ENCODE measurements around the gene CRHR1.

Gene CRHR1

GRCh38 chr17:45870342-45870974 lies 86.3 kb downstream of the CRHR1 start:
- Histone ChIP-seq H3K9me3 (replicated peaks; ENCODE audit: insufficient read depth, low read length) (no peaks in the 10 kb centered on the region), H3K4me2 (ENCODE audit: low read depth, low read length) (no peak overlapping the region), H4K20me1 (ENCODE audit: insufficient read depth, low read length) (no peaks in the 10 kb centered on the region), H3K36me3 (replicated peaks; ENCODE audit: insufficient read depth, low read length) (no peaks in the 10 kb centered on the region), H3K27me3 (replicated peaks; ENCODE audit: insufficient read depth, low read length) (no peaks in the 10 kb centered on the region), H3F3A (ENCODE audit: insufficient read depth, low read length) (peaks cover 20% of the 10 kb centered on the region), H3K9me2 (replicated peaks; ENCODE audit: insufficient read depth, low read length) (no peaks in the 10 kb centered on the region), H3K27ac (ENCODE audit: low read length) (no peak overlapping the region), H3K4me3 (ENCODE audit: low read length) (no peak overlapping the region), H3K4me1 (ENCODE audit: low read length) (peaks cover 18% of the 10 kb centered on the region), H2AFZ (ENCODE audit: low read length) (no peak overlapping the region), H3K9ac (ENCODE audit: low read length) (no peak overlapping the region), H3K79me2 (ENCODE audit: low read length) (no peaks in the 10 kb centered on the region)
- TF ChIP-seq EZH2phosphoT487 (IDR thresholded peaks at IDR 0.05; ENCODE audit: low read length) (no peak), CTCF (IDR thresholded peaks at IDR 0.05; ENCODE audit: low read length) (no peak), EZH2 (optimal IDR thresholded peaks at IDR 0.05; ENCODE audit: low read depth, low read length) (no peak)
- no peak for DNase-seq

- Histone ChIP-seq H3K27me3 (replicated peaks; ENCODE audit: insufficient read depth, low read length) (no peaks in the 10 kb centered on the region), H3K9me2 (replicated peaks; ENCODE audit: insufficient read depth, low read length) (no peaks in the 10 kb centered on the region), H3K4me3 (ENCODE audit: low read length) (no peak overlapping the region), H3K27ac (ENCODE audit: low read length) (no peak overlapping the region), H3K79me2 (ENCODE audit: low read length) (no peaks in the 10 kb centered on the region), H3F3A (ENCODE audit: insufficient read depth, low read length) (peaks cover 20% of the 10 kb centered on the region), H3K4me1 (ENCODE audit: low read length) (peaks cover 18% of the 10 kb centered on the region), H3K9ac (ENCODE audit: low read length) (no peak overlapping the region), H3K36me3 (replicated peaks; ENCODE audit: insufficient read depth, low read length) (no peaks in the 10 kb centered on the region), H4K20me1 (ENCODE audit: insufficient read depth, low read length) (no peaks in the 10 kb centered on the region), H3K4me2 (ENCODE audit: low read depth, low read length) (no peak overlapping the region), H2AFZ (ENCODE audit: low read length) (no peak overlapping the region), H3K9me3 (replicated peaks; ENCODE audit: insufficient read depth, low read length) (no peaks in the 10 kb centered on the region)
- DNase-seq, result no peak
- TF ChIP-seq EZH2phosphoT487 (IDR thresholded peaks at IDR 0.05; ENCODE audit: low read length), result no peak
- TF ChIP-seq CTCF (IDR thresholded peaks at IDR 0.05; ENCODE audit: low read length), result no peak
- TF ChIP-seq EZH2 (optimal IDR thresholded peaks at IDR 0.05; ENCODE audit: low read depth, low read length), result no peak
Measured at GRCh38 chr17:45871718-45872117, 87.6 kb downstream of the CRHR1 start.

GRCh38 chr17:45873728-45874127 lies 89.6 kb downstream of the CRHR1 start:
- Histone ChIP-seq H4K20me1 (ENCODE audit: insufficient read depth, low read length) (no peaks in the 10 kb centered on the region), H2AFZ (ENCODE audit: low read length) (peak overlapping the region; percentile 63), H3K36me3 (replicated peaks; ENCODE audit: insufficient read depth, low read length) (no peaks in the 10 kb centered on the region), H3F3A (ENCODE audit: insufficient read depth, low read length) (peaks cover 20% of the 10 kb centered on the region), H3K9me2 (replicated peaks; ENCODE audit: insufficient read depth, low read length) (no peaks in the 10 kb centered on the region), H3K79me2 (ENCODE audit: low read length) (no peaks in the 10 kb centered on the region), H3K4me1 (ENCODE audit: low read length) (peaks cover 18% of the 10 kb centered on the region), H3K27me3 (replicated peaks; ENCODE audit: insufficient read depth, low read length) (no peaks in the 10 kb centered on the region), H3K4me2 (ENCODE audit: low read depth, low read length) (peak overlapping the region; percentile 85), H3K9ac (ENCODE audit: low read length) (peak overlapping the region; percentile 64), H3K9me3 (replicated peaks; ENCODE audit: insufficient read depth, low read length) (no peaks in the 10 kb centered on the region), H3K4me3 (ENCODE audit: low read length) (peak overlapping the region; percentile 46), H3K27ac (ENCODE audit: low read length) (peak overlapping the region; percentile 92)
- DNase-seq, result peak; percentile 89
- no peak for TF ChIP-seq EZH2 (optimal IDR thresholded peaks at IDR 0.05; ENCODE audit: low read depth, low read length)
- no peak for TF ChIP-seq EZH2phosphoT487 (IDR thresholded peaks at IDR 0.05; ENCODE audit: low read length)
- TF ChIP-seq CTCF (IDR thresholded peaks at IDR 0.05; ENCODE audit: low read length), result no peak
